Activated CD4-positive, alpha-beta T cell treated with anti-CD3 and anti-CD28 coated beads, Interleukin-2, amount 50 U/mL, for 4 hours (primary cell): Measurements from ENCODE around the gene POMT1.
A peak's percentile ranks its signal among the peaks of the same experiment; 100 is the strongest.
"Not testable (repeated sequence)": the region's sequence is repeated elsewhere in the genome, so short reads cannot be mapped to it uniquely, and the experiment has no call there.

Experiments
- DNase-seq, 2 experiments: peaks; one replicate each; pipeline ENCODE4 v3.0.0-alpha.2; 2020

POMT1 gene

GRCh38 chr9:131528886-131529505 lies 26.3 kb downstream of the POMT1 start:
- DNase-seq = no peak

GRCh38 chr9:131529597-131530545 lies 27.2 kb downstream of the POMT1 start:
- DNase-seq = no peak

DNA sequence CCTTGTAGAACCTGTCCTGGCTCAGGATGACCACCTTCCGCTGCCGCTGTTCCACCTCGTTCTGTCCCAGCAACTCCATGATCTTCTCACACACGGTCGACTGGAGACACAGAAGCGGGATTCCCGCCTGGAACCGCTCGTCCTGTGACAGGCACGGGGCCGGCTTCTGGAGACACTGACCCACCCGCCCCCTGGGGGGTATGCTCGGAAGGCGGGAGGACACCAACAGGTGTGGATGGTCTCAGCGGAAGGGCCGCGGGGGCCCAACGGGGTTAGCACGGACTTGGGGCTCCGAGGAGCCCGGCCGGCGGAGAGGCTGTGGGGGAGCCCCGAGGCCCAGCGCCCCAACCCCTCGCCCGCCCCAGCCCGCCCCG lies 27.8 kb downstream of the POMT1 start:
- no peak for DNase-seq

DNA sequence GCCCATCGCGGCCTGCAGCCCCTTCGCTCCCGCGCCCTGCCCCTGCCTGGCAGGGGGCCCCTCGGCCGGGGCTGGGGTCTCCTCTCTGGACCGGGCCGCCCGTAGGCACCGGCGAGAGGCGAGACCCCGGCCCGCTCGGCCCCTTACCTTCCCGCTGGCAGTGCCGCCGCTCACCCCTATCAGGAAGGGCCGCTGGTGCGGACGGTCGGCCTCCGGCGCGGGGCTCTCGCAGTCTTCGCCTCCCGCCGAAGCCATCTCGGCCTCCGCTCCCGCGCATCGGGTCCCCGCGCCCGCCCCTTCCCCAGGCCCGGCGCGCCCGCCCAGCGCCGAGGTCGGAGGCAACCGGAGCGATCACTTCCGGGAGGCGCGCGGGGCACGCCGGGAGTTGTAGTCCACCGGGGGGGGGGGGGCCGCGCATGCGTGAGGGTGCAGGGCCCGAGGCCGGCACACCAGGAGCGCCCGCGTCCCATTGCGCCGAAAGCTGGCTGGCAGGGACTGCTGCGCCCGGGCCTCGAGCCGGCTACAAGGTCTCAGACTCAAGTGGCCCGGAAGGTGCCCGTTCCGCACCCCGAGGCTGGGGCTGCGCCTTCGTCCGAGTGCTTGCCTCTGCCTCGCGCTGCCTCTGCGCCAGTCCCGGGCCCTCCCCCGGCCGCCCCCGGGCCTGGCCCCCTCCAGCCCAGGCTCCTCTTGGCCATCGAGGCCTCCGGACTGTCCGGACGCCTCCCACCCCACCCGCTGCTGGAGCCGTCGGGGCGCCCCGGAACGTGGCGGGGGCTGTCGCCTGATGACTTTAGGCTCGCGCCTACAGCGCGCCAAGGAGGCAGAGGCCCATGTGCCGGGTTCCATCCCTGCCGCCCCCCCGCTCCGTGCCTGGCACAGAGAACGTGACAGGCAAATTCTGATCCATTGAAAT lies 28.5 kb downstream of the POMT1 start, which contains the start of gene UCK1:
Gene UCK1 (minus strand): TSS at position 344 of the 913 bp plus-strand sequence. CDS start 89 bp downstream, at position 255.
- peak; percentile 62 for DNase-seq

- DNase-seq = no peak
Measured at GRCh38 chr9:131534721-131535237, 32.1 kb downstream of the POMT1 start.

GRCh38 chr9:131537946-131538345 lies 35.2 kb downstream of the POMT1 start:
- no peak for DNase-seq

- DNase-seq = no peak
Measured at GRCh38 chr9:131539223-131539923, 36.7 kb downstream of the POMT1 start.

DNA sequence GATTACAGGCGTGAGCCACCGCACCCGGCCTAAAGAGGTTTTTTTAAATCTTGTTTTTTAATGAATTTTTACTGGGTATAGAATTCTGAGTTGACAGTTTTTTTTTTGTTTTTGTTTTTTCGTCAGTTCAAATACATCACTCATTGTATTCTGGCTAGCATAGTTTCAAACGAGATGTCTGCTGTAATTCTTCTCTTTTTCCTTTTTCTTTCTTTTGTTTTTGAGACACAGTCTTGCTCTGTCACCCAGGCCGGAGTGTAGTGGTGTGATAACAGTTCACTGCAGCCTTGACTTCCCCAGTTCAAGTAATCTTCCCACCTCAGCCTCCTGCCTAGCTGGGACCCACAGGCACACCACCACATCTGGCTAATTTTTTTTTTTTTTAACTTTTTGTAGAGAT lies 40.4 kb downstream of the POMT1 start:
- no peak for DNase-seq

GRCh38 chr9:131545003-131545785 lies 42.5 kb downstream of the POMT1 start, which contains the start of gene PRRT1B:
TSS of gene PRRT1B (plus strand) at chr9:131545523. CDS start at chr9:131545616, 93 bp downstream.
- DNase-seq = no peak

GRCh38 chr9:131545786-131546335 lies 43.1 kb downstream of the POMT1 start:
- DNase-seq = no peak

- DNase-seq = no peak
Measured at GRCh38 chr9:131546336-131547084, 43.8 kb downstream of the POMT1 start.

GRCh38 chr9:131549186-131549585 lies 46.5 kb downstream of the POMT1 start:
- DNase-seq = not testable (repeated sequence)

- not testable (repeated sequence) for DNase-seq
Measured at GRCh38 chr9:131550465-131550864, 47.7 kb downstream of the POMT1 start.

DNA sequence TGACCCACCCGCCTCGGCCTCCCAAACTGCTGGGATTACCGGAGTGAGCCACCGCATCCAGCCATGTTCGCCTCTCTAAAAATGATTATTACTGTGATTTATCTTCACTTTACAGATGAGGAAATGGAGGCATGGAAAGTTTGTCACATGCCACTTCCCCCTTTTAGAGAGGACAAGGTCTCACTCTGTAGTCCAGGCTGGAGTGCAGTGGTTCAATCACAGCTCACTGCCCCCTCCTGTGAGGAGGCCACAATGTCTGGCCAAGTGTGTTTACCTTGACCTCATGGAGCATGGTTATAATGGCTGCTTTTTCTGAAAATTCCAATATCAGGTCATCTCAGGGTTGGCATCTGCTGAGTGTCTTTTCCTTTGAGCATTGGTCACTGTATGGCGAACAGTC lies 49.3 kb downstream of the POMT1 start:
- no peak for DNase-seq

GRCh38 chr9:131554087-131554842 lies 51.5 kb downstream of the POMT1 start:
- DNase-seq = no peak

GRCh38 chr9:131554843-131555351 lies 52.2 kb downstream of the POMT1 start:
- no peak for DNase-seq

DNA sequence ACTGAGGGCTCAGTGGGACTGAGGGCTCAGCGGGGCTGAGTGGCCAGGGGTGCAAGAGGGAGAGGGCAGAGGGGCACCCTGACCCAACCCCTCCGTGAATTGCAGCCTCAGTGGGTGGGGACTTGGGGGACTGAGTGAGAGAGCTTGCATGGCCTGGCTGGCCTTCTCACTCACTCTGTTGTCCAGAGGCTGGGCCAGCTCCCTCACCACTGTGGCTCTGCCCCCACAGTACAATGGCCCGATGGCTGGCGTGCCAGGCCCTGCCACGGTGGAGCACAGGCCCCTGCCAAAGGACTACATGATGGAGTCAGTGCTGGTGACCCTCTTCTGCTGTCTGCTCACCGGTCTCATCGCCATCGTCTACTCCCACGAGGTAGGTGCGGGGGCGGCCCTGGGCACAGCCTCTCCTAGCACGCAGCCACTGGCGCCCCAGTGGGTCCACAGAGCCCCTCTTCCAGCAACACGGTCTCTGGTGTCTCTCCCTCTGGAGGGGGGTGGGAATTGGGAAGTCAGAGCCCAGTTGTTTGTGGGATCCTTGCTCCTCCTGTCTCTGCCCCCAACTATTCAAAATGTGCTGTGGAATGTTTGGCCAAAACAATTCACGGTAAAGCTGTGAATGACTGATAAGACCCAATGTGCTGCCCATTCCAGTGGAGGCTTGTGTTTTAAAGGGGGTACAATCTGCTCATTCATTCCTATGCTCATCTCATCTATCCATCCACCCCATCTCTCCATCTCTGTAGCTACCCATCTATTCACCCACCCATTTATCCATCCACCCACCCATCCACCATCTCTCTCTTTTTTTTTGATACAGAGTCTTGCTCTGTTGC lies 53.3 kb downstream of the POMT1 start:
- no peak for DNase-seq
